Activated CD8-positive, alpha-beta memory T cell treated with anti-CD3 and anti-CD28 coated beads, Interleukin-2, amount 50 U/mL, for 24 hours (primary cell): ENCODE data around the gene SBF2.

Experiments used
- DNase-seq: peaks from one replicate; pipeline ENCODE4 v3.0.0-alpha.2; 2020; ENCODE audit errors: extremely low read depth

Gene SBF2

DNA sequence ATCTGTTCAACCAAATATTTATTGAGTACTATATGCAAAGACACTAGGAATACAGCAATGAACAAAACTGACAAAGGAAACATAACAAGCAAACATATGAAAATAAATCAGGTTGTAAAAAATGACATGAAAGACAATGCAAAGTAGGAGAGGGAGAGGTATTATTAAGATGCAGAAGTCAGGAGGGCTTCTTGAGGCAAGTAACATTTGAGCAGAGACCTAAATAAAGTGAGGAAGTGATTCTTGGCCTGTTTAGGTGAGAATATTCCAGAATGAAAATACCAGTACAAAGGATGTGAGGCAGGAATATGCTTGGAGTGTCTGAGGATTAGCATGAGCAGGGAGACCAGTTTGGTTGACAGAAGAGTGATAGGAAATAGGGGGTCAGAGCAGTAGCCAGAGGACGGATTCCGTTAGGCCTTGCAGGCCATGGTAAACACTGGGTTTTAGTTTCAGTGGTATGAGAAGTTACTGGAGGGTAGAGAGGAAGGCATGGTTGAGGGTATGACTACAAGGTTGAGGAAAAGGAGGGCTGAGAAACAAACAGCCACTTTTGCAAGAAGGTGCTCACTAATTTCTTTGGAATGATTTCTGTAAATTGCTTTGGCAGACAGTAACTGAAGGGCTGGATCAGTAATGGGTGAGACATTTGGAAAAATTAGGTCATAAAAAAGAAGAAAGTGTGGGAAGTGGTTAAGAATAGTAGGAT lies 438.3 kb downstream of the SBF2 start:
- DNase-seq, result no peak

DNA sequence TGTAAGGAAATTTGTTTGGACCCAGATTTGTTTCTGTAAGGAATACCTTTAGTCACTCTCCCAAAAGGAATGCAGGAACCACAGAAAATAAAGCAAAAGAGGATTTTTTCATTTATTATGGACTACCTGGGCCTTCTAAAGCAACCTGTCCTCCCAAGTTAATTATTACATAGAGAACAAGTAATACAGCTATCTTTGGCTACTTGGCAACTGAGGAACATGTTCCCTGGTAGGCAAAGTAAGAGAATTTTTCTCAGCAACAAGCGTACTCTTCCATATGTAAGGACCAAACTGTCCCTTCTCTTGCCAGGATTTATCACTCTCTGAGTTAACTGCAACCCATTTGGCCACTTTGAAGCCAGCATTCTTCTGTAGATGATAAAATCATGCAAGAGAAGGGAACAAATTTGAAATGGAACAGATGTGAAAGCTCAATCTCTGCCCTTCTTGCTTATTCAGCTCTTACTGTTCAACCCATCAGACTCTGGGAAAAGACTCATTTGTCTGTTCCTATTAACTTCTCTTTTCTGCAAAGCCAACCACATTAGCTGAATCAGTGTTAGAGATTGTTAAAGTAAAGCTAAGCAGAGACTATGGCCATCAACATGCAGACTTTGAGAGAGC lies 440.0 kb downstream of the SBF2 start:
- DNase-seq, result no peak

DNA sequence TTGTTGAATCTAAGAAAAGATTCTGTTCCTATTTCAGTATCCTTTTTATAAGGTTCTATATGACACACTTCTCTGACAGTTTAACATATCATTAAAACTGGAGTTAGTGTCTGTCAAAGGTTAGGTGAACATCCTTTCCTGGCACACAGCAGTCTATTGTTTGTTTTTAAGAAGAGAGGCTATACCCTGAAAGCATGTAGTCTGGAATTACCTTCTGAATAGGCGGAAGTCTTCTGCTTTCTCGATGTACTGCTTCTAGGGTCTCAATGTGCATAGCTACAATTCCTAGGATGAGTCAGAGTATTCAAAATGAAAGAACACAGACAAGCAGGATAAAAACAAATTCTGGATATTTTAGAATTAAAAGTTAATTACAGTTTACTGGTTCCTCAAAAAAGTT lies 441.6 kb downstream of the SBF2 start:
- no peak for DNase-seq

DNA sequence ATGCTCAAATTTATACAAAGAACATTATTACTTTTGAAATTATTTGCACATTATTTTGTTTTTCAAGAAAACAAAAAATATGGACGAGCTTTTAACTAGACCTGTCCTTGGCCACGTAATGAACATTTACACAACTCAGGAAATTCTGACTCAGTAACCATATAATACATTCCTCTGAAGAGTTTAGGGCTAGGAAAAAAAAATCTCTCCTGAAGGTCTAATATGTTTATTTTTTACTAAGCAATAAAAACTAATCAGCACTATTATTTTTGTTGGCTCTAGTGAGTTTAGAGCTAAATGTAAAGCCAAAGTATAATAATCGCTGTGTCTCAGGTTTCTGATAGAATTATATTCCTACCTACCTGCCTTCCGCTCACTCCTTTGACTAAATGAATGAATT lies 442.7 kb downstream of the SBF2 start:
- DNase-seq, result no peak

DNA sequence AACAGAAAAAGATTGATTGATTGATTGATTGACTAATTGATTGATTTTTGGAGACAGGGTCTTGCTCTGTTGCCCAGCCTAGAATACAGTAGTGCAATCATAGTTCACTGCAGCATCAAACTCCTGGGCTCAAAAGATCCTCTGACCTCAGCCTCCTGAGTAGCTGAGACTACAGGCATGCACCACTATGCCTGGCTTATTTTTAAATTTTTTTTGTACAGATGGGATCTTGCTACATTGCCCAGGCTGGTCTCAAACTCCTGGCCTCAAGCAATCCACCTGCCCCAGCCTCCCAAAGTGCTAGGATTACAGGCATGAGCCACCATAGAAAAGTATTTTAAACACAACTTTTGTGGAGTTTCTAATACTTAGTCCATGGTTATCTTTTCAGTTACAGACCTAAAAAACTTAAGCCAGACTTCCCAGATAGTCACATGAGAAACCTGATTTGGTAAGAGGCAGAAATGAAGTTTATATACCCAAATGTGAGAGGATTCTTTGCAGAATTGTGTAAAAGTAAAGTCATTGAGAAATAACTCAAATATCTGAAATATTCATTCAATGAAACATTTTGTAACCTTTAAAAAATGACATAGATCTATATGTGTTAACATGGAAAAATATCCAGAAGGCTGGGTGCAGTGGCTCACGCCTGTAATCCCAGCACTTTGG lies 443.7 kb downstream of the SBF2 start:
- no peak for DNase-seq

DNA sequence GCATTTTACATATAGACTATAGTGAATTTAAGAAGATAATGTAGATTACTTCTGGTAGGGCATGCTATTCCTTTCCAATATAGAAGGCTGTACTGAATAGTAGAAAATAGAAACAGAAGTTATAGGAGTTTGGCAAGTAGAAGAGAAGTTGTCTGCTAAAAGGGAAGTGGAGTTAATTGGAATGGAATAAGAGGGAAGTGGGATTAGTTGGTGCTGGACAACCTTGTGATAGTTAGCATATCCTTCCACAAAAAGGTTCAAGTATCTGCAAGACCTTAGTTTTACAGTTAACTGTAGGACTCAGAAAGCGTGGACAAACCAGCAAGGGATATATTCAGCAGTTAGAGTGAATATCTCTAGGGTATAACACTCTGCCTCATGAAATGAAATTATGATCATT lies 444.6 kb downstream of the SBF2 start:
- no peak for DNase-seq

DNA sequence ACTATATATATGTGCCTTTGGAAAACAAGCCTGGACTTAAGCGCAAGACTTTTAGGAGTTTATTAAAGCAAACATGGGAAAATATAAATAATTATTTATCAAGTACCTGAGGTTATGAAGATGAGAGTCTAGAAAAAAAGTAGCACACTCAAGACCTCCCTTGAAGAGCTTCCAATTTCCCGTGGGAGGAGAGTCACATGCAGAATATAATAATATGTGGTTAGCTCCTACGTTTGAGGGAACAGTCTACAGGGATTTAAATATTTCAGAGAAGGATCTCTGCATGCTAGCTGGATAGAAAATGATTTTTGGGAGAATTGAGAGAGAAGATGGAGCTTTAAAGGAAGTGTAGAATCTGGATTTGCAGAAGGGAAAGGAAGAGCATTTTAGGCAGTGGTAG lies 446.4 kb downstream of the SBF2 start:
- DNase-seq, result no peak

DNA sequence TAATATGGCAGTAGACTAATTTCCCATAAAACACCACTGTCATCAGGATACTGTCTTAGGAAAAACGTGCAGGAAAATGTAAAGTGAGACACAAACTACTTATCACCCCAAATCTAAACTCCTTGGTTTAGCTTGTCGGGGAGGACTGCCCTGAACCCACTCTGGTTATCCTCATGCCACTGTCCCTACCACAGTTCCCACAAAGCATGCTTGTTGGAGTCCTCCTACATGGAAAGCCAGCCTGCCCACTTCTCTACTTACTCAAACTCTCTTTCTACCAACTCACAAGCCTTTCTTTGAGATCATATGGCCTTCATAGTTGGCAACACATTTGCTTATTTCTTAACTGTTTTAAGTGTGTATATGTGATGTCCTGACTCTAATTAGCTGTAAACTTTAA lies 451.1 kb downstream of the SBF2 start:
- DNase-seq, result no peak

DNA sequence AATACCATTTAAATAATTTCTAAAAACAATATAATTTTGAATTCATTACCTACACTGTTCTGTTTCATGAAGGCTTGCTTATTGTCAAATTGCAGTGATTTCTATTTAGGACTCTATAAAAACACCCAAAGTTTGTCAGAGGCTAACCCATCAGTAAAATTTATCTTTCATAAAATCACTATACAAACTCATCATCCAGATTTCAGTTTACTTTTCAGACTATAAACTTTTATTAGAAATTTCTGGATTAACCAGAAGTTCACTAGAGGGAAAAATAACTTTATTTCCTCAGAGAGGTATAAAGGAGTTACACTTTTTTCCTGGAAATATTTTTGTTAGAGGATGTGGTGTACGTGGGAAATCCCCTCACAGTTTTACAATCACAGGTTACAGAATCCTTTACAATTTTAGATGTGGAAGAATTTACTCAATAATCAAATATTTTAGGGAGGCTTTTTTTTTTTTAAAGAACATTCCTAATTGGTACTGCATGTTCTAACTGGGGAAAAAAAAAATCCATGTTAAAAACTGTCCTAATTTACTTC lies 453.5 kb downstream of the SBF2 start:
- no peak for DNase-seq

DNA sequence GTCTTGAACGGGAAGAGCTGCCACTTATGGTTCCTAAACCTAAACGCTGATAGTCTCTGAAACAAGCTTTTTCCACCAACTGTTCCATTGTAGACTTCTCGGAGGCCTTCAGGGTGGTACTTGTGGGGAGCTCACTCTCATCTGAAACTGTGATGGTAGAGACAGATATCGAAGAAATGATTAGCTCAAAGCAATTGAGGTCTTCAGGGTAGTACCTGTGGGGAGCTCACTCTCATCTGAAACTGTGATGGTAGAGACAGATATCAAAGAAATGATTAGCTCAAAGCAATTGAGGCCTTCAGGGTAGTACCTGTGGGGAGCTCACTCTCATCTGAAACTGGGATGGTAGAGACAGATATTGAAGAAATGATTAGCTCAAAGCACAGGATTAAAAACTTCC lies 454.5 kb downstream of the SBF2 start:
- no peak for DNase-seq

DNA sequence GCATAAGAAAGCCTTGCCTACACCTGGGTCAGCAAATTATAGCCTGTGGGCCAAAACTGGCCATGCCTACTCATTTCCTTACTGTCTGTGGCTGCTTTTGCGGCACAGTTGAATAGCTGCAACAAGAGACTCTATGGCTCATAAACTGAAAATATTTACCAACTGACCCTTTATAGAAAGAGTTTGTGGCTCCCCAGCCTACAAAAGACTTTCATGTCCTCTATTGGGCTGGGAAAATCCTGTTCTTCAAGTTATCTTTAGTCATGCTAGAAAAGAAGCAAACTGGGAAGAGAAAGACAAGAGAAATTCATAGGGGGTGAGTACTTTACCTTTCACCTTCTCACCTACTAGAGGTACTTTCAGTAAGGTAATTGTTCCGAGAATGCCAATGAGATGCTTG lies 455.1 kb downstream of the SBF2 start:
- no peak for DNase-seq

DNA sequence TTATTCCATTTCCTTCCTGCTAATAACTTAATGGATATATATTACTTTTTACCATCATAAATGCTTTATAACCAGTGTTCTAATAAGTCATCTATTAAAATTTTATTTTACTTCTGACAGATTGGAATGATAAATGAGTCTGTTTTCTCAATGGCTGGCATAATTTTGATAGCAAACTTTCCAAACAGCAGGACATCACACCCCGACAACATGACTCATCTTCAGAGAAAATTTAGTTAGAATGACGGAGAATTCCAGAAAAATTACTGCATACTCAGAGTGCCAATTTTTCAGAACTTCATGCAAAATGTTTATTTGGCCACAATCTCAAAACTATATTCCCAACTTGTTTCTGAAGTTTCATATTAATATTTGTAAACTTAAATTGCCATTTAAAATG lies 455.8 kb downstream of the SBF2 start:
- no peak for DNase-seq

DNA sequence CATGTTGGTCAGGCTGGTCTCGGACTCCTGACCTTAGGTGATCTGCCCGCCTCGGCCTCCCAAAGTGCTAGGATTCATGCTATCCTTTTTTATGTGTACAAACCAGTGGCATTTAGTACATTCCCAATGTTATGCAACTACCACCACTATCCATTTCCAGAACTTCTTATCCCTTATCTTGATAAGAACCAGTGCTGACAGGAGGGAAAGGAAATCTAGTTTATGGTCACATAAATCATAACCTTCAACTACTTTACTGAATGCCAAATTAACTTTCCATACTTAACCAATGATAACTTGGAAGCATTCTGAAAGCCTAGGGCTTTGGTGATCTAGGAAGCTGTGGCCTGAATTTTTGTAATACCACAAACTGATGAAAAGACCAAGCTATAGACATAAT lies 459.7 kb downstream of the SBF2 start:
- DNase-seq, result no peak

DNA sequence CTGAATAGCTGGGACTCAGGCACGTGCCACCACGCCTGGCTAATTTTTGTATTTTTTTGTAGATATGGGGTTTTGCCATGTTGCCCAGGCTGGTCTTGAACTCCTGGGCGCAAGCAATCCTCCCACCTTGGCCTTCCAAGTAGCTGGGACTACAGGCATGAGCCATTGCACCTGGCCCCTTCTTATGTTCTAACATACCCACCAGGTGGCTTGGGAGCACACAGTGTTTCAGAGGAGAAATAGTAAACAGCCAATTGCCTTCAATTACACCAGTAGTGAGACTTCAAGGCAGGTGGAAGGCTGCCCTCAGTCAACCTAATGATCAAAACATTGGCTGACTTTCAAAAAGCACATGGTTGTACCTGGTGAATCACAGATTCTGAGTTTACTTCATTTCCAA lies 462.9 kb downstream of the SBF2 start:
- no peak for DNase-seq

DNA sequence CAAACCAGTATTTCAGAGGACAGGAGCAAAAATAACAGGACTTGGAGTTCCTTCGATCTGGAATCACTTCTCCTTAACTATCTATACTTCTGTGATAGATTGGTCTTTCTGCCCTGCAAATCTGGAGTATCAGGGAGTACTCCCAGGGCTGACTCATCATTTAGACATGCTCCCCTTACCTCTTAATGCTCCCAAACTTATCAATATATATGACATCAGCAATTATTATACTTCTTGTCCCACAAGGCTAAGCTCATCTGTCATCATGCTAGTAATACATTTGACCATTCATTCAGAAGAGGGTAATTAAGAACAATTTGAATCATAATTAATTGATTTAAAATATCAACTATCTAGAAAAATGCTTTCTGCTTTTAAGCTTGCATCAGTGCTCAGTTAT lies 466.3 kb downstream of the SBF2 start:
- DNase-seq, result no peak

DNA sequence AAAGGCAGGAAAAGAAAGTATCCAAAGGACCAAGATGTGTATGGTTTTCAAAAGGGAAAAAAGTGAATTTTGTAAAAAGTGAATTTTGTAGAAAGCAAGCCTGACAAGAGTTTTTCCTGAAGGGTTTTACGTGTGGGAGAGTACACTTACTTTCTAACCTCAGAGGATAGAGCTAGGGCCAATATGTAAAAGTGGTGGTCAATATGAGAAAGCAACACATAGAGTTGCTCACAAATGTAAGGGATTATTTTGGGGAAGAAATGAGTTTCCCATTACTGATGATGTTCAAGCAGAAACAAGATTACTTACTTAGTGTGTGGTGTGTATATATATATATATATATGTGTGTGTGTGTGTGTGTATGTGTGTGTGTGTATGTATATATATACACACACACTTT lies 467.6 kb downstream of the SBF2 start:
- no peak for DNase-seq

DNA sequence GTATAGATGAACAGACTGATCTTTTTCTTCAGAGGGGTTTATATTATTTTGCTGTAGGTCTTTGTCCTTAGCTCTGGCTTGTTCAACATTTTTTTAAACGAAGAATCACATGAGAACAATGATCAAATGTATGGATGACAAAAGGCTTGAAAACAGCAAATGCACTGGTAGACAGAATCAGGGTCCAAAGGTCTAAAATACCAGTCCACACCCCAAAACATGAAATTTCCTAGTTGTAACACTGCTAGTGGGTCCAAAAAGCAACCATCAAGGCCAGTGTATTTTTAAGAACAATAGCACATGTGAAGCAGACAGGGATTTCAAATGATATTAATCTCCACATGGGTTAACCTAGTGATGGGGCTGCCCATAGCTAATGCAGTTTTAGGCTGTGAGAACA lies 468.1 kb downstream of the SBF2 start:
- DNase-seq, result no peak

DNA sequence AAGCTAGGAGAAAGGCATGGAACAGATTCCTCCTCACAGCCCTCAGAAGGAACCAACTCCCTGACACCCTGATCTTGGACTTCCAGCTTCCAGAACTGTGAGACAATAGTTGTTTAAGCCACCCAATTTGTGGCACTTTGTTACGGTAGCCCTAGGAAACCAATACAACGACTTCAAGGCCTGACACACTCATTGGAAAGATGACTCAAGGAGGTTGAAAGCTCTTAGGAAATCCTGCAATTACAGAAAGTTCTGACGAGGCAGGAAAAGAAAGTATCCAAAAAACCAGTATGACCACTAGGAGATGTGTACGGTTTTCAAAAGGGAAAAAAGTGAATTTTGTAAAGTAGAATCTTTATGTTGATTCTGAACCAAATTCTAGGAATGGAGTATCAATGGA lies 468.7 kb downstream of the SBF2 start:
- DNase-seq, result no peak

DNA sequence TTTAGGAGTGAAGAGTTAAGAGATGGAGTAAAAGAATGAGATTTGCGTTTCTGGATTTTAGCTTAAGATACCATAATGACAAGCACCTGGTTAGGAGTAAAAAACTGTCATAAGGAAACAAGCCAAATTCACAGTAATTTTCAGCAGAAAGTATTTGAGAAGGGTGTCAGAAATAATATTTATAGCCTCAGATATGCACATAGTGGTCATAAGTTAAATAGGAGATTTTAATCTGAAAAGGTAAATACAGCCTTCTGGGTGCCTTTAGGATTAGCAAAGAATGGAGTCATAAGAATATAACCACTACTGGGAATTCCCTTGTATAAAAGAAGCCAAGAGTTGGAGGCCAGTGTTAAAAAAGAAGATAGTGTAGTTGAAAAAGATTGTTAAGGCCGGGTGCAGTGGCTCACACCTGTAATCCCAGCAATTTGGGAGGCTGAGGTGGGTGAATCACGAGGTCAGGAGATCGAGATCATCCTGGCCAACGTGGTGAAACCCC lies 470.1 kb downstream of the SBF2 start:
- no peak for DNase-seq

DNA sequence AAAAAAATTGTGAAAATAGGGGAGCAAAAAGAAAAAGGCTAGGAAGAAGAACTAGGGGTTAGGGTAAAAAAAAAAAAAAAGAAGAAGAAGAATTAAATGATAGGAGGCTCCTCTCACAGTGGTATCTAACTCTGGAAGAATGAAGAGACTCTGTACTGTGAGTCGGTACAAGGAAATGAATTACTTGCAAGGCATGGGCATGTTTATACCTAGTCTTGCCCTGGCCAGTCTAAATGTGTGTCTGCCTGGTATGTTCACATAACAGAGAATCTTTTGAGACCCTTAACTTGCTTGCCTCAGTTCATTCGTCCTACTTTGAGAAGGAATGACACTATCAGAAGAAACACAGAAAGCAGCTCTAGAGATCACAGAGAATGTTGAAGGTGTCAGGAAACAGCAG lies 470.6 kb downstream of the SBF2 start:
- DNase-seq, result no peak

DNA sequence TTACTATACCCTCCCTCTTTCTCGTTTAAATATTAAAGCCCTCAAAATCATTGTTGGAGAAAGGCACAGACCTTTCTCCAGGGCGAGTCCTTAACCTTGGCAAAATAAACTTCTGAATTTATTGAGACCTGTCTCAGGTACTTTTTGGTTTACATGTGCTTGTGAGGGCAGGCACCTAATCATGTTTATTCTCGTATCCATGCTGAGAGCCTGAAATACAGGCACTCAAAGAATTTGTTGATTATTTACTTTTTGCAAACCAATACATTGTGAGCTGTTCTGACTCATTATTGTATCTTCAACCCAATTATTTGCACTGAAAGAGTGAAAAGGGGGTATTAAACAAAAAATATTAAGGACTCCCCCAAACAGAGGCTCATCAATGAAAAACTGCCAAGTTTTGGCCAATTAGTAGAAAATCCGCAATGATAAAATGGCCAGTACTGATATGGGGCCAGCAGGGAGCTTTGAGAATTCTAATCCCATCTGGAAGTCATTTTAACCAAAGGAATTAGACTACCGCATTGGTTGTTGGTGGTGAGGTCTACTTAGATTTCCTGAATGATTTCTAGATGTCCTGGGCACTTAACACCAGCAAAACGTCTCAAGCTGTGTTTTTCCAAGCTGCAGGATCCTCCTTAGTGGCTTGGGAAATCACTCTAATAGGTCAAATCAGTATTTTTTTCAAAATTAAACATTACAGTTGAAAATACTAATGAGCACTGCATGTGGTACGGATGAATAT lies 472.8 kb downstream of the SBF2 start:
- no peak for DNase-seq

DNA sequence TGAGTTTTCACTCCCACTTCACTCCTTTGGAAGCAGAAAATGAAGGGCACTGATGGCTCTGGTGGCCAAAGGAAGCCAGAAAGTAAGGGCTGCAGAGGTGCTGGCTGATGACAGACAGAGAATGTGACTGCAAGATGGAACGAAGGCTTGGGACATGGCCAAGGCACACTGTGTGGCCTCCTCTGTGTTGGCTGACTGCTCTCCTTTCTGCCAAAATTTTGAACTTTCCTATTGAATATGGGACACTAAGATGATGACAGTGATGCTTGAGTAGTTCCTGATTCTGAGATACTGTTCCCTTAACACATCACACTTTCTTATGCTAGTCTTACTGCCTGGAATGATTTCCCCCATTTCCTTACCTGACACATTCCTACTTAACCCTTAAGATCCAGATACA lies 473.8 kb downstream of the SBF2 start:
- no peak for DNase-seq
